Gastroesophageal sphincter (tissue), 4 donors: ENCODE data around the gene SH2B3. TPM values are rescaled to one million over a fixed set of nuclear protein-coding genes. Genes with fewer than 3 reads are reported as not detected.

Experiments used
- ATAC-seq: fragments of 150-250 bp; one replicate; pipeline ENCODE4 v1.9.1; 2016; ENCODE audit warnings: mild to moderate bottlenecking, moderate library complexity
- H3K27ac ChIP-seq, 4 donors: fragments of 200-600 bp; sonication (generic) in 3 of 4; 1 replicate in 3 of 4; 2 replicates in 1 of 4; pipeline ENCODE4 v1.5.1; 2016 to 2019
- H3K27me3 ChIP-seq: fragments of 200-600 bp; sonication (generic); one replicate; pipeline ENCODE4 v1.5.1; 2019
- H3K36me3 ChIP-seq, 2 donors: fragments of 200-600 bp; sonication (generic); one replicate each; pipeline ENCODE4 v1.5.1; 2019; ENCODE audit warnings: control low read depth in 1 of 2
- H3K4me1 ChIP-seq, 3 donors: fragments of 200-600 bp; sonication (generic); 1 replicate in 2 of 3; 2 replicates in 1 of 3; pipeline ENCODE4 v1.5.1; 2016 to 2019; ENCODE audit warnings: control low read depth in 2 of 3
- H3K4me3 ChIP-seq, 2 donors: fragments of 200-600 bp; sonication (generic); one replicate each; pipeline ENCODE4 v1.5.1; 2019; ENCODE audit warnings: mild to moderate bottlenecking in 1 of 2, moderate library complexity in 1 of 2
- H3K9me3 ChIP-seq, 3 donors: fragments of 200-600 bp; sonication (generic); one replicate each; pipeline ENCODE4 v1.5.1; 2017 to 2019; ENCODE audit warnings: control low read depth in 2 of 3
- EP300 ChIP-seq: sonication (generic); formaldehyde crosslinking; IDR thresholded peaks from one replicate; pipeline ENCODE4 v1.6.1; 2017; ENCODE audit warnings: antibody characterized with exemption, mild to moderate bottlenecking
- POLR2A ChIP-seq, 2 donors: fragments of 450-650 bp; IDR thresholded peaks; one replicate each; pipeline ENCODE4 v1.6.1; 2017; ENCODE audit warnings: antibody characterized with exemption in 2 of 2, mild to moderate bottlenecking in 2 of 2, moderate library complexity in 1 of 2
- POLR2AphosphoS5 ChIP-seq: sonication (generic); formaldehyde crosslinking; IDR thresholded peaks from one replicate; pipeline ENCODE4 v1.6.1; 2017; ENCODE audit warnings: antibody characterized with exemption
- WGBS, 2 donors: methylation state at CpG; one replicate each; pipeline ENCODE4 v1.1.5; 2018; ENCODE audit warnings: low coverage in 1 of 2; 5-methylcytosine and 5-hydroxymethylcytosine counted together
- total RNA-seq, 4 donors: library from RNA; depleted of rRNA; stranded (reverse); fragments of >200 nt; gene quantifications; one replicate each; pipeline ENCODE4 v1.1.0, GENCODE V29; 2016
- TF ChIP-seq, protein P1 (sequence below), 4 experiments: fragments of 200-600 bp in 2 of 4; fragments of 450-650 bp in 2 of 4; sonication (generic) in 1 of 4; IDR thresholded peaks; one replicate each; pipeline ENCODE4 v1.5.1; 2017 to 2019; ENCODE audit warnings: antibody characterized with exemption in 4 of 4, mild to moderate bottlenecking in 2 of 4, moderate library complexity in 2 of 4

Gene SH2B3
- total RNA-seq, 4 donors from 2014 or later, result 17.0 to 33.1 (median 23.3) TPM

- H3K4me3 ChIP-seq, result no peak overlapping the region
- WGBS, 2 donors, result 20 to 51% methylated on average over 4 of the region's 13 CpGs
- no peak for ATAC-seq
Observed at GRCh38 chr12:111361073-111361716, 44.5 kb upstream of the SH2B3 start.

DNA sequence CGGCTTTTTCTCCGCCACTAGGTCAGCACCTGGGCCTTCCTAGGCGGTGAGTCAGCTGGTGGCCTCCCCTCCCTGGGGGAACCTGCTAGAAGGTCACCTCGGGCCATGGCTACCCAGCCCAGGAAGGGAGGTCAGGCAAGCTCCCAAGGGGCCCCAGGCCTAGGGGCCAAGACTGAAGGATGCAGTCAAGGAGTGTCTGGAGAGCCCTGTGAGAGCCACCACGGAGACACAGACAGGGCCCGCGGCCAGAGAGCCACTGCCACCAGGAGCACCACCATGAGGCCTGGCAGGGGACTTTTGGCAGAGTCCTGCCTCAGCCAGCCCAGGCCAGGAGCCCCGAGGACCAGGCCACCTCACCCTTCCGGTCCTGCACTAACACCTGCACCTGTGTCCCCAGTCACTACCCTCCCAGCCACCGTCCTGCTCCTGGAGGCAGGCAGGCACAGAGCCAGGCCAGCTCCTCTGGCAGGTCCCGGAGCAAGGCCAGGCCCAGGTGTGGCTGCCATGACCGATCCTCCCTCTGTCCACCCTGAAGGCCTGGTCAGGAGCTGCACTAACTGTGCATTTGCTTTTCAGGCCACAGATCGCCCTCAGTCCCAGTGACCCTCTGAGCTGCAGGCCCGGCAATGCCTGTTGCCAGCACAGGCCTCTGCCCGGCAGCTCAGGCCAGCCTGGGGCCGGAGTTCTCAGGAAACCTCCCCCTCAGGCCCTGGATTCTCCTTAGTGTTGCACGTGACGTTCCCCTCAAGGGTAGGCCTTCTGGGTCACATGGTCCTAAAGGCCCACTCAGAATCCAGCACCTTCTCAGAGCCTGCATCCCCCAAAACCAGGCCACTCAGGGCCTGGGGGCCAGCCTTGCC, 43.8 kb upstream of the SH2B3 start:
- TF ChIP-seq POLR2A (IDR thresholded peaks at IDR 0.05) (no peak), POLR2AphosphoS5 (no peak), EP300 (no peak)
- TF ChIP-seq, protein P1, sequence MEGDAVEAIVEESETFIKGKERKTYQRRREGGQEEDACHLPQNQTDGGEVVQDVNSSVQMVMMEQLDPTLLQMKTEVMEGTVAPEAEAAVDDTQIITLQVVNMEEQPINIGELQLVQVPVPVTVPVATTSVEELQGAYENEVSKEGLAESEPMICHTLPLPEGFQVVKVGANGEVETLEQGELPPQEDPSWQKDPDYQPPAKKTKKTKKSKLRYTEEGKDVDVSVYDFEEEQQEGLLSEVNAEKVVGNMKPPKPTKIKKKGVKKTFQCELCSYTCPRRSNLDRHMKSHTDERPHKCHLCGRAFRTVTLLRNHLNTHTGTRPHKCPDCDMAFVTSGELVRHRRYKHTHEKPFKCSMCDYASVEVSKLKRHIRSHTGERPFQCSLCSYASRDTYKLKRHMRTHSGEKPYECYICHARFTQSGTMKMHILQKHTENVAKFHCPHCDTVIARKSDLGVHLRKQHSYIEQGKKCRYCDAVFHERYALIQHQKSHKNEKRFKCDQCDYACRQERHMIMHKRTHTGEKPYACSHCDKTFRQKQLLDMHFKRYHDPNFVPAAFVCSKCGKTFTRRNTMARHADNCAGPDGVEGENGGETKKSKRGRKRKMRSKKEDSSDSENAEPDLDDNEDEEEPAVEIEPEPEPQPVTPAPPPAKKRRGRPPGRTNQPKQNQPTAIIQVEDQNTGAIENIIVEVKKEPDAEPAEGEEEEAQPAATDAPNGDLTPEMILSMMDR (IDR thresholded peaks at IDR 0.05), result no peak
- WGBS, 2 donors, result 40% methylated on average over 1 of the region's 18 CpGs; no CpG with 5 or more reads in 1 of the 2 donors
- Histone ChIP-seq H3K9me3 (no peaks in the 10 kb centered on the region), H3K4me1 (peaks cover 0 to 2% (median under 1%) of the 10 kb centered on the region in 3 donors), H3K27ac (no peak overlapping the region), H3K27me3 (peaks cover 16% of the 10 kb centered on the region), H3K36me3 (peaks cover 0 to 48% of the 10 kb centered on the region in 2 donors), H3K4me3 (no peak overlapping the region)
- no peak for ATAC-seq

More at GRCh38 chr12:111361073-111361716, 44.5 kb upstream of the SH2B3 start:
- Histone ChIP-seq H3K36me3 (peaks cover 0 to 47% of the 10 kb centered on the region in 2 donors), H3K27ac (no peak overlapping the region), H3K9me3 (no peaks in the 10 kb centered on the region), H3K4me1 (no peaks in the 10 kb centered on the region), H3K27me3 (peaks cover 16% of the 10 kb centered on the region)
- TF ChIP-seq POLR2A (IDR thresholded peaks at IDR 0.05), result no peak
- TF ChIP-seq, protein P1 (IDR thresholded peaks at IDR 0.05), result no peak
- no peak for TF ChIP-seq POLR2AphosphoS5
- TF ChIP-seq EP300, result no peak

DNA sequence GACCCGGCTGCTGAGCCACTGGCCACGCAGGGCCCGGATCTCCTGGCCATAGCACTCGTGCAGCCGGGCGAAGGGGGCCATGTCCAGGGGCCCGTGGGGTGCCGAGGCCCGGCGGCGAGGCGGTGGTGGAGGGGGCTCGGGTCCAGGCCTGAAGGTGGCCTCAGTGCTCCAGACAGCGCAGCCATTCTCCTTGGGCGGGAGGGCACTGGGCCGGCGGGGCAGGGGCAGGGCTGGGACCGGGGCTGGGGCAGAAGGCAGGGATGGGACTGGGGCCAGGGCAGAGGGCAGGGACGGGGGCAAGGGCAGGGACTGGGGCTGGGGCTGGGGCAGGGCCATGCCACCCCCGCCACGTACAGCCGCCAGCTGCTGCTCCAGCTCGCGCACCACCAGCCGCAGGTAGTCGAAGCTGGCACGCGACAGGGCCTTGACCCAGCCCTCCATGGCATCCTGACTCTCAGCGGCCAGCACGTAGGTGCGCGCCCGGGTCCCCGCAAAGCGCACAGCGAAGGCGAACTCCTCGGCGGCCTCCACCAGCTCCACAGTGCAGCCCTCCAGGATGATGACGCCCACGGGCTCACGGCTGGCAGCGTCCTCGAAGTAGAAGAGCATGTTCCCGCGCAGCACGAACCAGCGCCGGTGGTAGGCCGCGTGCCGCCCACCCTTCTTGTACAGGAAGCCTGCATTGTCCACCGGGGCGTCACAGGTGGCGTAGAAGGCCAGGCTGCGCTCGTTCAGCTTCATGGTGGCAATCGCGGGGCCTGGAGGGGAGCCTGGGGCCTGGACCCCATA, 42.8 kb upstream of the SH2B3 start:
- Histone ChIP-seq H3K4me1 (peaks cover 0 to 11% (median 10%) of the 10 kb centered on the region in 3 donors), H3K4me3 (no peak overlapping the region), H3K27ac (no peak overlapping the region), H3K27me3 (peaks cover 11% of the 10 kb centered on the region), H3K36me3 (peaks cover 0 to 48% of the 10 kb centered on the region in 2 donors), H3K9me3 (no peaks in the 10 kb centered on the region)
- no peak for ATAC-seq
- no peak for TF ChIP-seq POLR2A (IDR thresholded peaks at IDR 0.05)
- no peak for TF ChIP-seq POLR2AphosphoS5
- TF ChIP-seq EP300, result no peak
- 96% methylated on average over 12 of the region's 59 CpGs; no CpG with 5 or more reads in 1 of the 2 donors for WGBS, 2 donors

- Histone ChIP-seq H3K4me3 (no peak overlapping the region), H3K9me3 (no peaks in the 10 kb centered on the region), H3K27ac (no peak overlapping the region), H3K4me1 (peaks cover 0 to 18% (median 11%) of the 10 kb centered on the region in 3 donors), H3K27me3 (peaks cover 5% of the 10 kb centered on the region), H3K36me3 (peaks cover 0 to 48% of the 10 kb centered on the region in 2 donors)
- 67% methylated on average over 1 of the region's 3 CpGs; no CpG with 5 or more reads in 1 of the 2 donors for WGBS, 2 donors
- ATAC-seq, result no peak
- TF ChIP-seq, protein P1 (IDR thresholded peaks at IDR 0.05), result no peak
- no peak for TF ChIP-seq POLR2A (IDR thresholded peaks at IDR 0.05)
- no peak for TF ChIP-seq EP300
- no peak for TF ChIP-seq POLR2AphosphoS5
Observed at GRCh38 chr12:111363578-111363977, 42.1 kb upstream of the SH2B3 start.

- Histone ChIP-seq H3K4me1 (peaks cover 0 to 31% (median 11%) of the 10 kb centered on the region in 3 donors), H3K36me3 (peaks cover 0 to 48% of the 10 kb centered on the region in 2 donors), H3K4me3 (no peak overlapping the region), H3K27ac (no peak overlapping the region), H3K27me3 (no peaks in the 10 kb centered on the region), H3K9me3 (no peaks in the 10 kb centered on the region)
- TF ChIP-seq EP300, result no peak
- TF ChIP-seq, protein P1 (IDR thresholded peaks at IDR 0.05), result no peak
- no peak for TF ChIP-seq POLR2AphosphoS5
- no peak for TF ChIP-seq POLR2A (IDR thresholded peaks at IDR 0.05)
- WGBS, 2 donors, result 88 to 96% methylated on average over 5 to 7 of the region's 10 CpGs
- no peak for ATAC-seq
Observed at GRCh38 chr12:111366075-111366474, 39.6 kb upstream of the SH2B3 start.
